ENCODE measurements around the gene WWOX. TPM values are rescaled to one million over a fixed set of nuclear protein-coding genes. Genes with fewer than 3 reads are reported as not detected.

WWOX gene
- total and polyA plus RNA-seq, 2 donors (not counting 1 experiment from before 2014, with no cell fraction given): 10.5 to 42.3 TPM

DNA sequence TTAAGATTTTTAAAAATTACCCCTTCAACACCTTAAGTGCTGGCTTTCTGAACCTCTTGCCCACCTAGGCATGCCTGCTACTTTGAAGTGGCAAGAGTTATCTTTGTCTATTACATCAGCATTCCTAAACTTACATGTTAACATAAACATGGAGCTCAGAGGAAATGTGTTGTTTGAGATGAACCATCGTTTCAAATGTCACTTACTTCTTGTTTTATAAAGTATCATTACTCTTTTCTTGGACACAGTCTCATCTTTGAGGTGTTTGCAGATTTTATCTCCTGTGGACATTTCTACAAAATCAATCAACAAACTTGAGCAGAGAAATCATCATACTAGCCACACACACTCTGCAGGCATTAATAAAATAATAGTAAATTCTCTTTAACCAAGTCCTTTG lies 184.9 kb downstream of the WWOX start:
- H3K9me3 Mint-ChIP-seq (ENCODE audit: insufficient read depth): no peaks in the 10 kb centered on the region
- no peak overlapping the region for H3K4me3 Mint-ChIP-seq
- intact Hi-C loops (cut with micrococcal nuclease): no loop called here
- H3K4me3 ChIP-seq (ENCODE audit: control extremely low read depth in 1 of 5, extremely low read depth in 1 of 5, insufficient read depth in 1 of 5, low read depth in 2 of 5, low read length in 4 of 5): no peak overlapping the region
- H3K79me2 ChIP-seq (ENCODE audit: control insufficient read depth, insufficient read depth, low read length): no peaks in the 10 kb centered on the region
- H3K27me3 ChIP-seq (replicated peaks in 1 of 4; ENCODE audit: control extremely low read depth in 1 of 4, control insufficient read depth in 3 of 4, insufficient read depth in 4 of 4, low read length in 3 of 4): no peaks in the 10 kb centered on the region
- H3K9me3 ChIP-seq (ENCODE audit: control extremely low read depth in 1 of 3, control insufficient read depth in 2 of 3, insufficient read depth in 1 of 3, low read length in 2 of 3): no peaks in the 10 kb centered on the region
- no peaks in the 10 kb centered on the region for H4K20me1 ChIP-seq (ENCODE audit: control insufficient read depth, insufficient read depth, low read length, poor library complexity, severe bottlenecking)
- H3K27ac Mint-ChIP-seq: no peak overlapping the region
- ATAC-seq (ENCODE audit: low read depth) (no peak), DNase-seq (no peak)
- ChIA-PET POLR2A (no interaction called here), CTCF (no interaction called here)
- TF ChIP-seq, protein P1, sequence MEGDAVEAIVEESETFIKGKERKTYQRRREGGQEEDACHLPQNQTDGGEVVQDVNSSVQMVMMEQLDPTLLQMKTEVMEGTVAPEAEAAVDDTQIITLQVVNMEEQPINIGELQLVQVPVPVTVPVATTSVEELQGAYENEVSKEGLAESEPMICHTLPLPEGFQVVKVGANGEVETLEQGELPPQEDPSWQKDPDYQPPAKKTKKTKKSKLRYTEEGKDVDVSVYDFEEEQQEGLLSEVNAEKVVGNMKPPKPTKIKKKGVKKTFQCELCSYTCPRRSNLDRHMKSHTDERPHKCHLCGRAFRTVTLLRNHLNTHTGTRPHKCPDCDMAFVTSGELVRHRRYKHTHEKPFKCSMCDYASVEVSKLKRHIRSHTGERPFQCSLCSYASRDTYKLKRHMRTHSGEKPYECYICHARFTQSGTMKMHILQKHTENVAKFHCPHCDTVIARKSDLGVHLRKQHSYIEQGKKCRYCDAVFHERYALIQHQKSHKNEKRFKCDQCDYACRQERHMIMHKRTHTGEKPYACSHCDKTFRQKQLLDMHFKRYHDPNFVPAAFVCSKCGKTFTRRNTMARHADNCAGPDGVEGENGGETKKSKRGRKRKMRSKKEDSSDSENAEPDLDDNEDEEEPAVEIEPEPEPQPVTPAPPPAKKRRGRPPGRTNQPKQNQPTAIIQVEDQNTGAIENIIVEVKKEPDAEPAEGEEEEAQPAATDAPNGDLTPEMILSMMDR (IDR thresholded peaks at IDR 0.05): no peak
- no peak for TF ChIP-seq EZH2 (IDR thresholded peaks at IDR 0.05; ENCODE audit: borderline replicate concordance, insufficient read depth, low read depth, low read length, poor library complexity, severe bottlenecking)
- H2AFZ ChIP-seq (ENCODE audit: insufficient read depth, low read depth, low read length, poor library complexity, severe bottlenecking): no peak overlapping the region
- H3K27me3 Mint-ChIP-seq: no peaks in the 10 kb centered on the region
- WGBS (ENCODE audit: insufficient coverage): no CpG with 5 or more reads among the region's 1 CpG
- no peaks in the 10 kb centered on the region for H3K4me1 ChIP-seq (ENCODE audit: control insufficient read depth in 2 of 2, insufficient read depth in 2 of 2, low read length in 2 of 2)
- no peak overlapping the region for H3K4me2 ChIP-seq (replicated peaks; ENCODE audit: low read depth, low read length, poor library complexity, severe bottlenecking)
- H3K4me1 Mint-ChIP-seq: no peaks in the 10 kb centered on the region
- H3K27ac ChIP-seq (ENCODE audit: low read length in 2 of 2): no peak overlapping the region
- H3K9ac ChIP-seq (ENCODE audit: low read length): no peak overlapping the region
- no peaks in the 10 kb centered on the region for H3K36me3 ChIP-seq (replicated peaks in 1 of 2; ENCODE audit: control extremely low read depth in 1 of 2, control insufficient read depth in 1 of 2, extremely low read depth in 1 of 2, insufficient read depth in 2 of 2, low read length in 1 of 2)

DNA sequence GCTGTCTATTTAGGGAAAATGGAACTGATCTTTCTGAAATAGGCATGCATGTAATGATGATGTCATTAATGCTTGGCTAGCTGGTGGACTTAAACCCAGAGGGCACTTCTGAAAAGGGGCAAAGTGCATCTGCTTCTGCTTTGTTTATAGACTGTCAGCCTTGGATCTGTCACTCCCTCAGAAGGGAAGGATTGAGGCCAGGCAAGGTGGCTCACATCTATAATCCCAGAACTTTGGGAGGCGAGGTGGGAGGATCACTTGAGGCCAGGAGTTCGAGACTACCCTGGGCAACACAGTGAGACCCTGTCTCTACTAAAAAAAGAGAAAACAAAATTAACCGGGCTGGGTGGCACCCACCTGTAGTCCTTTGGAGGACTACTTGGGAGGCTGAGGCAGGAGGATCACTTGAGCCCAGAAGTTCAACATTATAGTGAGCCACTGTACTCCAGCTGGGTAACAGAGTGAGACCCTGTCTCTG lies 185.5 kb downstream of the WWOX start:
- CTCF ChIA-PET: no interaction called here
- Histone ChIP-seq H2AFZ (ENCODE audit: insufficient read depth, low read depth, low read length, poor library complexity, severe bottlenecking) (no peak overlapping the region), H3K4me2 (replicated peaks; ENCODE audit: low read depth, low read length, poor library complexity, severe bottlenecking) (no peak overlapping the region), H3K27ac (ENCODE audit: low read length in 2 of 2) (no peak overlapping the region), H3K79me2 (ENCODE audit: control insufficient read depth, insufficient read depth, low read length) (no peaks in the 10 kb centered on the region), H3K4me1 (ENCODE audit: control insufficient read depth in 2 of 2, insufficient read depth in 2 of 2, low read length in 2 of 2) (no peaks in the 10 kb centered on the region), H4K20me1 (ENCODE audit: control insufficient read depth, insufficient read depth, low read length, poor library complexity, severe bottlenecking) (no peaks in the 10 kb centered on the region), H3K27me3 (replicated peaks in 1 of 4; ENCODE audit: control extremely low read depth in 1 of 4, control insufficient read depth in 3 of 4, insufficient read depth in 4 of 4, low read length in 3 of 4) (no peaks in the 10 kb centered on the region), H3K9ac (ENCODE audit: low read length) (no peak overlapping the region), H3K9me3 (ENCODE audit: control extremely low read depth in 1 of 3, control insufficient read depth in 2 of 3, insufficient read depth in 1 of 3, low read length in 2 of 3) (no peaks in the 10 kb centered on the region), H3K36me3 (replicated peaks in 1 of 2; ENCODE audit: control extremely low read depth in 1 of 2, control insufficient read depth in 1 of 2, extremely low read depth in 1 of 2, insufficient read depth in 2 of 2, low read length in 1 of 2) (no peaks in the 10 kb centered on the region), H3K4me3 (ENCODE audit: control extremely low read depth in 1 of 5, extremely low read depth in 1 of 5, insufficient read depth in 1 of 5, low read depth in 2 of 5, low read length in 4 of 5) (no peak overlapping the region)
- Mint-ChIP-seq H3K27me3 (no peaks in the 10 kb centered on the region), H3K9me3 (ENCODE audit: insufficient read depth) (no peaks in the 10 kb centered on the region), H3K27ac (no peak overlapping the region), H3K4me1 (no peaks in the 10 kb centered on the region), H3K4me3 (no peak overlapping the region)
- 100% methylated on average over 2 of the region's 3 CpGs for WGBS (ENCODE audit: insufficient coverage)
- POLR2A ChIA-PET: no interaction called here
- ATAC-seq (ENCODE audit: low read depth): no peak
- TF ChIP-seq EZH2 (IDR thresholded peaks at IDR 0.05; ENCODE audit: borderline replicate concordance, insufficient read depth, low read depth, low read length, poor library complexity, severe bottlenecking): no peak
- TF ChIP-seq, protein P1 (IDR thresholded peaks at IDR 0.05): no peak
- no peak for DNase-seq
- intact Hi-C loops (cut with micrococcal nuclease): no loop called here
